Gastrocnemius medialis (tissue), 4 donors: Measurements from ENCODE around the gene GFOD1.

Experiments used
- CTCF ChIP-seq, 5 experiments: fragments of 450-650 bp in 3 of 5; fragments of 200-600 bp in 2 of 5; sonication (generic) in 2 of 5; IDR thresholded peaks in 4 of 5; conservative IDR thresholded peaks in 1 of 5; 1 replicate in 4 of 5; 2 replicates in 1 of 5; pipeline ENCODE4 v1.5.1; 2016 to 2019; ENCODE audit warnings: antibody characterized with exemption in 5 of 5, mild to moderate bottlenecking in 3 of 5, moderate library complexity in 3 of 5
- POLR2A ChIP-seq, 2 donors: fragments of 450-650 bp; IDR thresholded peaks; one replicate each; pipeline ENCODE4 v1.6.1; 2017; ENCODE audit warnings: antibody characterized with exemption in 2 of 2, mild to moderate bottlenecking in 2 of 2, moderate library complexity in 2 of 2

DNA sequence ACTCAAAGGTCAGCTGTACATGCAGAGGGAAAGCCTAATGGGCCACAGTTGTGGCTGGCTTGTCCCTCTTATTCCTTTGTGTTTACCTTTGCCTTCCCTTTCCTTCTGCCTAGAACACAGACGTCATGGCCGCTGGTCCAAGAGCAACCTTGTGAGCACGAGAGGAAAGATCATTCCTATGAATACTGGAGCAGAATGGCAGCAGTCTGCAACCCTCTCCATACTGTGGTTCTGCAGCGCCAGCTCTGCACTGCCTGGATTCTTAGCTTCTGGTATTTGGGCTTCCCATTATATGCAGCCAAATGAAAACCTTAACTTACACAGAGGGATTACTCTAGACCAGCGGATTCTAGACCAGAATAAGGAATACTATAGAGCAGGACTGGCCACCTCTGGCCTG lies 171.5 kb downstream of the GFOD1 start:
- TF ChIP-seq CTCF (IDR thresholded peaks at IDR 0.05 in 4 of 5, conservative IDR thresholded peaks at IDR 0.05 in 1 of 5) (no peak), POLR2A (IDR thresholded peaks at IDR 0.05) (no peak)
